ELR (cell line): ENCODE measurements around the gene DPP4.

Source experiments
- DNase-seq: peaks from one replicate; pipeline ENCODE4 v3.0.0-alpha.2; 2015; ENCODE audit warnings: low read depth

DPP4 gene

DNA sequence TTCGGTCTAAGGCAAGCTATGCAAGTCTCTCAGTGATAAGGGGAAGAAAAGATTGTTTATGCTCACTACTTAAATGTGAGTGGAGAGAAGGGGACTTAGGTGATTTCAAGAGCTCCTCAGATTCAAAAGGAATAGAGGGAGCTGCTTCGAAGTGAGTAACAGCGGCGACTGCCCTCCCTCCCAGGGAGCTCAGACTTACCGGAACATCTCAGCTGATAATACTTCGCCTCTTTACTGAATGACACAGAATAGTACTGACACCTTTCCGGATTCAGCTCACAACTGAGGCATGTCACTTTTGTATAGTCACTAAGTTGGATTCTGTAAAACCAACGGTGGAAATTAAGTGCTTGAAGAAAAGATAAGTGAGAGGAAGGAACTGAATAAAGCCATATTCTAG, 55.5 kb downstream of the DPP4 start:
- no peak for DNase-seq

DNA sequence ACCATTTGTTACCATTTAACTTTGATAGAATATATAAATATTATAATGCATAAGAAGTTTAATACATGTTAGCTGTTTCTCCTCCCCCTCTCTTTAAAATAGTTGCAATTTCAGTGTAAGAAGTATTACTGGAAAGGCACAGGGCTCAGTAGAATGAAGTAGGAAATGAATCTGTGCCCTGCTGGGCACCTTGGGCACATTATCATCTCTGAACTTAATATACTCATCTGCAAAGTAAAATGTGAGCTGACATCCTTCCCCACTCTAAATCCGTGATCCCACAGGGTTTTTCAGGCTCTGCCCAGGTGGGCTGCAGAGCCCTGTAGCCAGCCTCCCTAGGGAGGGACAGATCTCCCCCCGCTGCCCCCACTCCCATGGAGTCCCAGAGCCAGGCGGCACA, 56.8 kb downstream of the DPP4 start:
- DNase-seq: no peak

DNA sequence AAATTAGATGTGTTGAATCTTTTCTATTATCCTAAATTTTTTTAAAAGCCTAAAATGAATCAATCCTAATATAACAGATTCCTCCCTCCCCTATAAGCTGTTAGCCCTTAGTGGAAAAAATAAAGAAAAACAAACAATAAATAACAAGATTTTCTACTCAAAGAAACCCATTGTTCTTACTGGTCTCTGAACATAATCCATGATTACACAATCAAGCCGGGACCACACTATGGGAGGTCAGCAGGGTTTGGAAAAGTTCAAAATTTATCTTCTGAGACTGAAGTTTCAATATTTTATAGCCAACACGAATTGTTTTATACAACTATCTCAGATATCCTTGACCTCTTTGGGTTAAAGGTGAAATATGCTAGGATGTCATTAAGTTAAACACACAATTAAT, 57.9 kb downstream of the DPP4 start:
- DNase-seq: no peak

DNA sequence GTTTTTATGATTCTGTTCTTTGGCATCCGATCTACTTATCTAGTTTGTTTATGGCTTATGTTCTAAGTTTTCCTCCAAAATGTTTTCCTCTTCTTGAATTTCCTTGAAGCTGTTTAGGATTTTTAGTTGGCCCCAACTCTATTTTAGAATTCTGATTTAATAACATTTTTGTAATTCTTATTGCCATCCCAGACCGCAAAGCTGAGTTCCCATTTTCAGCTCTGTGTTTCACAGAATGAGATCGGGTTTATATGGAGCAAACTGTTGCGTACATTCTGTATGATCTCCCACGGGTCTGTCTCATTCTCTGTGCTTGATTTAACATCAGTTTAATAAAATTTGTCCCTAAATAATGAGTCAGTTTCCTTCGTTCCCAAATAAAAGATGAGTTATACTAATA, 59.3 kb downstream of the DPP4 start:
- no peak for DNase-seq

DNA sequence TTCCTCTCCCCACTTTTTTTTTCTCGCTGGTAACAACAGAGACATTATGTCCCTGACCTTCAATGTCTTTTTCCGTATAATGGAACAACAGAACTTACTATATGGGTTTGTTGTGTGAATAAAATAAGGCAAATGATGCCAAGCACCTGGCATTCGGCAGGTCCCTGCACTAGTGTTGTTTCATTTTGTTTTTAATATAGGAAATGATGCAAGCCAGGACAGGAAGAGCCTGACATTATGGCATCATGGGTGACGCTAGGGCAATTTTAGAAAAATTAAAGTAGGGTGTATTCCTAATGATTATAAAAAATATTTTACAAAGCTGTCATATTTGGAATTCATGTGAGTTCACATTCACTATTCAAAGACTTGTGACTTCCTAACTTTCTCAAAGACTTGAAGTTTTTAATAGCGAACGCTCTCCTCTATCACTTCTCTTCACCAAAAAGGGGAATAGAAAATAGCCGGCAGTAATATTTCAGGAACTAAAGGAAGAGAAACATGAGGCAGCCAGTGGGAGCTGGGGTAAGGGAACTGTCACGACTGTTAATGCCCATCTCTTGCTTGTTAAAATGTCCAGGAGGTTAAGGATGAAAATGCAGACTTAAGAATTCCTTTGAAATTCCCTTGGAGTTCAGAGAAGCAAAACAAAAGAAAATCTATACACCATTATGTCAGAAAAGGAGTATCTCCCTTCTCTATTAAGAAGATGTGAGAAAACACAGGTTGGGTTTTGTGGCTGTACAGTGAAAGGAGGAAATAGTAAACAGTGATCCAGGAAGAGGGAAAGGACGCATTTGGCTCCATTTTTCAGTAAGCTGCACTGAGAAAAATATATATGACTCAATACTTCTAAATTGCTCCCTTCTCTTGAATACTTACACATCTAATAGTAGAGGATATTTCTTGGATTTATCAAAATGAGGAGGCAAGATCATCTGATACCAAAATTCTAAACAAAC, 60.2 kb downstream of the DPP4 start:
- DNase-seq: no peak

DNA sequence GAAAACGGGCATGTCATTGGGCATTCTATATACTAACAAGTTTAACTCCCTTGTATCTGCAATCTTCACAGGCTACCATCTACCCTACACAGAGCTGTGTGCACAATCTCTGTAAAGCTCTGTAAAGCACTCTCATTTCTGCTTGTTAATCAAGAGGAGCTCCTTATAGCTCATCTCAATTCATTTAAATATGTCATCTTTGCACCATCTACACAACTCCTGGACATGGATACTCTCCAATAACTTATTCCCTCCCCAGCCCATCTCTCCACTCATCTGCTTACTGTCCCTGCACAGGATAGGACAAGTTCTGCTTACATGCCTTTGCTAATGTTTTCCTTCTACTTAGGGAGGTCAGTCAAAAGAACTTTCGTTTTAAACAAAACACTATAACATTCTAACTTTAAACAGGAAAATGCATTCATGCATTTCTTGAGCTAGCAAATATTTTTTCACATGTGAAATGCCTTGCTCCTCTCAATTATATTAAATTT, 61.4 kb downstream of the DPP4 start:
- DNase-seq: no peak

DNA sequence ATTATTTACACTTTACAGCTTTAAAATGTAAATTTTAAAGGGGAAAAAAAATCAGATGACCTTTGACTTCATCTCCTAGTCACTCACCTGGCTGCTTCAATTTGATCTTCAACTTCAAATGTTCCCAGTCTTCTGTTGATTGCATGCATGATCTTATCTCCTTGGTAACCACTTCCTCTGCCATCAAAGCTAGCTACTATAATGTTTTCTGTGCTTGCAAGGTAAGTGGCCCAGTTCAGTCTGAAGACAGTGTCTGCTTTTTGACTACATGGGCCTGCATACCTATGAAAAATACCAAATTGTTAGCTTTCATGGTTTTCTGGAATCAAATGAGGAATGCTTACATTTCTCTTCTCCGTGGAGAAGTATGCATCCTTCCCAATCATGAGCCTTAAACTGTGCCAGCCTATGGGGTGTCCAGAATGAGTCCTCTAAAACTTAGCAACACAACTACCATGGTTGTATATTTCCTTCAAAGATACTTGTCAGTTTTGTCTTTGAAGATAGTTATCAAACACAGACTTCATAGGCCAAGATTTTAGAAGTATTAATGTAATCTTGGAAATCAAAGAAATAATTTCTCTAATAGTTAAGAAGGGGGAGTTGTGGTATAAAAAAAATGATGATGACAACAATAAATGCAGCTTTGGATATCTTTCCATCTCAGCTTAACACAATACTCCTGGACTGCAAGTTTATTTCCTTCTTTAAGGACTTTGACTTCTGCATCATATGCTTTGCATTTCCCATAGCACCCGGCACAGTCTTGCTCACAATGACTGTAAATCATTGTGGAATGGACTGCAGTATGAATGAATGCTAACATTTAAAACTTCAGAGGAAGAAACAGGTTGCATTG, 62.1 kb downstream of the DPP4 start:
- DNase-seq: no peak

DNA sequence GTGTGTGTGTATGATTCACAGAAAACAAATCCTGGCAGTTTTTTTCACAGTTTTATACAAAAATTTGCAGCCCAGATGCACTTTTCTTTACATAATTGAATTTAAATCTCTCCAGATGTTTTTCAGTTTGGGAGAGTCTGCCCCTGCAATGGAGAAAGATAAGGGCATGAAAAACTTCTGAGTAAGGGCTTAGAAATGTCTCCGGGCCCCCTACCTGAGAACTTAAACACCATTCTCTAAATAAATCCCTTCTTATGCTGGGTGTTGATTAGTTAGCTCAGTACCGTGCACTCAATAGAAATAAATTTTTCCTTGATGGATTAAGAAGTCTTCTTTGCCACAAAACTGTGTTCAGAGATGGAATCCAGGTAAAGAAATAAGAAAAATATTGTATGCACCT, 64.5 kb downstream of the DPP4 start:
- no peak for DNase-seq

DNA sequence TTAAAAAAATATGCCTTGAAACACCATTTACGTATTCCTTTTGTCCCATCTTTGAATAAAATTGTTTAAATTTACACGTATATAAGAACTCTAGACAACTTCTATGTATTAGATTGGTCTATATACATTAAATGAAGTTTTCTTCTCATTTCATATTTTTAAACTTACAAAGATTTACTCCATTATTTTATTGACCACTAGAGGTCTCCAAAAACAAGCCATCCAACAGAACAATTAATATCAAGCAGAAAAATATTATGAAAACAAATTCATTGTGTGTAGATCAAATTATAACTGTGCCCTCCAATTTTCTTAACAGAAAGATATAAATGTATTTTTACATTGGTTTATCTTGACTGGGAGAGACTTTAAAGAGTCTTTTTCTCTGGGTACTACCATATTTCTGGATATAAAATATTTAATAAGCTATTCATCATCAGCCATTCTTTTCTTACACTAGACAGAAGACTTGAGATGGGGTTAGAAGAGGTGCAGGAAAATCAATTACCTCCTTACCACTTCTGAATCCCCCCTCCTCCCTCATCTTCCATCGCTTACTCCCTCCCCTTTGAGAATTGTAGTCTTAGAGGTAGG, 66.5 kb downstream of the DPP4 start:
- peak; percentile 48 for DNase-seq

DNA sequence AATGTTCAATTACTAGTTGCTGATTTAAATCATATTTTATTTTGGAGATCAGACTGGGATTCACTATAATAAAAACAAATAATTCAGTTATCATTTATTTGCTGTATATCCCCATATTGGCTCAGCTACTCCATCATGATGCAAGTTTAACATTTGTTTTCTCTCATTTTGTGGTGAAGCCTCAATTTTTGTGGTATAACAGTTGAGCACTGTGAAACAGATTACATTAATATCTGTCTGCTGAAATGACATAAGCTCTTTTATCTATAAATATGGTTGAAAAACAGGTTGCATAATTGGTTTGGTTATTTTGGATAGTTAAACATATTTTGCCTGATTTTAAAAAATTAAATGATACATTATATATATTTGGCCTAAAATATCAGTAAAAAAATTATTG, 67.7 kb downstream of the DPP4 start:
- DNase-seq: no peak

DNA sequence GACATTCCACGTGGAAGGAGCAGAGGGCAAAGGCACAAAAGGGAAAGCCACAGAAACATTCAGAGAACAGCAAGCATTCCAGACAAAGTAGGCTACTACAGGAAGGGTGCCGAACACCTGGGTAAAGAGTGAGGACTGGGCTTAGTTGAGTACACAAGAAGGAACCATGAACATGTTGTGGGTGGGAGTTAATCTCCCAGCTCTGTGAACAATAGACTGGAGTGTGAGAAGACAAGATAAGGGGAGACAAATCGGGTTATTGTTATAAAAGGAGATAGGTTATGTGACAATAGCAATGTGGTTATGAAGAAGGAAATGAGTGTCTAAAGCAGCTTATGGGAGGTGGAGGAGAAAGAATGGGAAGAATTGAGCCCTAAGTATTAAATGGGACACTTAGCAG, 70.0 kb downstream of the DPP4 start:
- no peak for DNase-seq

DNA sequence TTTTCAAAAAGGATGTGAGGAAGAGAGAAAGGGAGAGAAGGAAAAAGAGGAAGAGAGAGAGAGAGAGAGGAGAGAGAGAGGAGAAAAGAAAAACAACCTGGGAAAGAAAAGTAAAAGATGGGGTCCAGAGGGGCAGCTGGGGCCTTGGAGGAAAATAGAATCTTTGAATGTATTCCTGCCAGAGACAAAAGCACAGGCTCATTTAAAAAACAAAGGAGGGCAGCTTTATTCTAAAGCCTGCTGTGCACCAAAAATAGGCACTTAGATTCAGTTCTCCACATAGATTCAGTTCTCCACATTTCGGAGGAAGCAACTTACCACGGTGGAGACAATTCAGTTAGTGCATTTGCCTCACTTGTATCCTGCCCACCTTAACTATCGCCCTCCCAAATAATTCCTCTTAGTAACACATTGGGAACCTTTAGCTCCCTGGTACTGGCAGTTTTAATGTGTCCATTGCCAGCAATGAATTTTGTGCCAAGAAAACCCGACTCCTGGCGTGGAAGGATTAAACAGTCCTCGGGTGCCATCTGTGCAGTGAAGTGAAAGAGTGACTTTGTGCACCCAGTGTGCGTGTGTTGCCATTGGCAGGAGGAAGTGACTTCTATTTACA, 71.3 kb downstream of the DPP4 start:
- DNase-seq: no peak

DNA sequence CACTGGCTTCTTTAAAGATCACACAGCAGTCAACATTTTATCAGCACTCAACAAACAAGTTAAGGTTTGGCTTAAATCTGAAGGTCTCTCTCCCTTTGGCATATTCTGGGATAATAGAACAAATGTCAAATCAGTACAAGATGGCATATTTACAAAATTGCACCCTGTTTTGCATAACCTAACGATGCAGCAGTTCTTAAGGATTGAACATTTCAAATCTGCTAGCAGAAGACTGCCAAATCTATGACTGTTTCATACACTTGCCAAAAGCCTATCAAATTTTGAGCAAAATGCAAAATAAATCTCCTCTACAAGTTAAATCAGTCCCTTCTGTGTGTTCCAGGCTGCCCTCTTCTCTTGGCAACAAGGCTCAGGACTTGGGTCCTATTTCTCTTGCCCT, 73.6 kb downstream of the DPP4 start:
- no peak for DNase-seq

DNA sequence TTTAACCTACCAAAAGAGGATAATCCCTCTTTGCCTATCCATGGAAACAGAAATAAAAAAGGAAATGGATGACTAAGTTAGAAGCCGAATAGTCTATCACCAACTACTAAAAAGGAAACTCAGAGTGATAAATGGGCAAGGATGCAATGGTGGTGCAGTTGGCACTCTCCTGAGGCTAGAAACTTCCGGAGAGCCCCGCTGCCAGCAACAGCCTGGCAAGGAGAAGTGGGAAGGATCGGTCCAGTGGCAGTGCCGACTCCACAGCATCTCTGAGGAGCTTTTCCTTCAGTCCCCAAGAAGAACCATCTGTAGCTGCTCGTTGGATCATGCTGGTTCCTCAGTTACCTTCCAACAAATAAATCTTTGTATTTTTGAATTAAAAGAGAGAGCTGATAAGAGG, 74.7 kb downstream of the DPP4 start:
- DNase-seq: no peak

DNA sequence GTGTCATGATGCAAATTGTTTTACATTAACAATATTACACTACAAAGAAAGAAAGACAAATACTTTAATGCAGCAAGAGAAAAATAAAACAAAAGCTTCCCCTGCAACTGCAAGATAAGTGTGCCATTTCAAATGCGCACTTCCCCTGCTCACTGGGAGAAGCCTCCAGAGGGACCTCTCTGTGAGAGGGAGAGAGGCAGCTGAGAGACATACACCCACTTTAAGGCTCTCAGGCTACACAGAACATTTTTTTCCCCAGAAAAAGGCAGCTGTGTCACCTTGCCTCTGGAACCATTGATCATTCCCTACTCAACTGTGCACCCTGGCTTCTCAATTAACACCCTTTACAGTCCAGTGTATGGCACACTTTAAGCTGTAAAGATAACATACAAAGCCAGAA, 75.2 kb downstream of the DPP4 start:
- DNase-seq: no peak

DNA sequence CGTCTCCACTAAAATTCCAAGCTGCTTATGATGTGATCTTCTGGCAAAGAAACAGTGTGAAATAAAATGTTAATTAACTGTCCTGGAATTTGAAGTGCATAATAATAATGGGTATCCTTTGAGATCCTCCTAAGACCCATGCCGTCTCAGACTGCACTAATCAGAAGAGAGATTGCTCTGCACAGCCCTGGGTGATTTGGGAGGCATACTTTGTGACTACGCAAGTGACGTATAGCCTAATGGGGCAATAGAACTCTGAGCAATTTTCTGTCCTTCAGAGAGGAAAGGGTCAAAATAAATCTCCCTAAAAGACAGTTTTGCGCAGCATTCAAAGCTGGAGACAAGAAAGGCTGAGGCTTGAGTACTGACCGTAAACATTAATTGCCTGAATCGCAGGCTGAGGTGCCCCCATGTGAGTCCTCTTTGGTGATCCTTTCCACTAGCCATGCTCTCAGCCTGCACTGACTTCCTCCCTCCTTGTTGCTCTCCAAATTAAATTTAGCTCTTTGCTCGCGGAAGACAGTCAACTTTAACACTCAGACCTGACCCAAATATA, 76.0 kb downstream of the DPP4 start:
- no peak for DNase-seq

DNA sequence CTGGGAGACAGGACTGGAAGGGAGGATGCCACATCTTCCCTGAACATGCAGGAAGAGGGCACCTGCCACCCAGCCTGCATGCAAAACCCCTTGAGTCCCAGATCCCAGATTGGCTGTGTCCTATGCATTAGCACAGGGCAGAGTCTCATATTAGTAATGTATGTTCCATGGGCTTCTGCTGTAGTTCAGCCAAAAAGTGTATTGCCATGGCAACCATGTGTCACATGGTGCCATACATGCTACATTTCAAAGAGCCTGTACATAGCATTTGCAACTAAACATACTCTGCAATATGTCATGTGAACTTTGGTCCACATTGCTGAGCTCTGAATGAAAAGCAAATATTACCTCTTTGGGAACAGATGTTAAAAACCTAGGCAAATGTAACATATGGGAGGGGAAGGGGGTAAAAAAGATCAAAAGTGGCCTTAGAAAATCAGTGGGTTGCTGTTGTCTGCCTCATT, 78.4 kb downstream of the DPP4 start:
- DNase-seq: no peak

DNA sequence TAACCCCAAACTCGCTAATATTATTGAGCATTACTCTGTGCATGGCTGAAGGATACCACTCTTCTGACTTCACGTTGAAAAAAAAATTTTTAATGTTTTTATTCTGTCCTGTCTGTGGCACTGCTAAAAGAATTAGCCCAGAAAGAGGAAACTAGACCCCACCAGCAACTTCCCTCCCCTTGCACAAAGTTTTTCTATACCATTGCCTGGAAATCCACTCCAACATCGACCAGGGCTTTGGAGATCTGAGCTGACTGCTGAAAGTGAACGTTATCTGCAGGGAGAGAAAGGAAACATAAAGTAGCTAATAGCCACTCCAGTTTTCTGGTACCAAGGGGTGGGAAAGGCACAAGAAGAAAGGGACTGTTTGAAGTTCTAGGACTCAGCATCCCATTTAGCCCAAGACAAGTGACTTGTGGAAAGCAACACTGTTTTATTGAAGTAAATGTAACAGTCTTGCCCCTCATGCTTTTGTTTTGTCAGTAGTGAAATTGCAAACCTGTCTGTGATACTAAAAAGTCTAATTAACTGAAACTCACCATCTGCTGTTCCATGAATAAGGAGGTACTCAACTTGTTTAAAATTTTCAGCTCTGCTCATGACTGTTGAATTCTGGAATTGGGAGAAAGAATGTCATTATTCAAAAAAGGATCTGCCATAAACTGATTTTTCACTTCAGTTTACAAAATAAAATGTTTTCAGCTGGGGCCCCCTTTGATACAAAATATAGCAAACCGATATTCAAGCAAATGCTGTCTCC, 79.1 kb downstream of the DPP4 start:
- DNase-seq: no peak

DNA sequence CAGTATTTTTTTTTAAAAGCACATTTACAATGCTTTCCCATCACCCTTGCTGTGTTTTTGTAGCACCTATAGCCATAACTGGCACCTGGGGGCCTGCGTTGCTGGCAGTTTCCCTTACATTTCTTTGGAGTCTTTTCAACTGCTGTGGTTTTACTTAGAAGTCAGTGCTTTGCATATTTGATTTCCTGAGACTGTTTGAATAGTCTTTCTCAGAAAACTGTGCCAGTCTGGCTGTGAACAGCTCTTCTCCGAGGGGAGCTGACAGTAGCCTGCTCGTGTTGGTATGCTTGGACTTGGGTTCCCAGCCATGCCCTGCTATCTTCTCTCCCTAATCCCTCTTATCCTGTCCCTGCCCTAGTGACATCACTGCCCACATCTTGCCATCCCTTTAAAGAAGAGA, 81.5 kb downstream of the DPP4 start:
- DNase-seq: no peak

DNA sequence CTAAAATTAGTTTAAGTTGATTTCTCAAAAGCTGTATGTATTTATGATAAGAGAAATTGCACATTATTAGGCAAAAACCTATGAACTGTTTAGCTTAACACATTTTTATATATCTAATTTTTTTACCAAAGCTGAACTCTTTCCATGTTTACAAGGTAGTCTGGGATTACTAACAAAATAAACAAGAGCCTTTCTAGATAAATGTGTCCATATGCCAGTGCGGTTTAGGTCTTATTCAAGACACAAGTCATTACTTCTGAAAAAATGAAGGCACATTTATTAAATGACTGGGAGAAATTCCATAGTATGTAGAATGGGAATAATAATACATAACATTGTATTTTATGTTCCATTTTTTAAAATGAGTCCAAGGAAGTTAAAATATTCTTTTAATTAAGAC, 82.0 kb downstream of the DPP4 start:
- no peak for DNase-seq

DNA sequence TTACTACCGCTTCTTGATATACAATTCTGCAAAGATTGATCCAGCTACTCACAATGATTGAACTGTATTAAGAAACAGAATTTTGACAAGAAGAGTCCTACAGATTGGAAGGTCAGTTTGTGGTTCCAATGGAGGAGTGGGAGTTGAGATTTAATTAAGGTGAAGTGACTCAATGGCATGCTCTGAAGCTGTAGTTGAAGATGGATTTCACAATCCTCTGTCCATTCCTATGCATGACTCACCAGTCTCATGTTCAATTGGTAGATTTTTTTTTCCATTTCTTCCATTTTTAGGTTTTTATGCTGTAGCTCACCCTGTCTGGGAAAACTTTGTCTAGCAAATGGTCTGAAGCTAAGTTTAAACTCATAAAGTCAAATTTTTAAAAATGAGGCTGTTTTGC, 83.3 kb downstream of the DPP4 start:
- peak; percentile 94 for DNase-seq
